ENCODE data around the gene PLA2G4F.

PLA2G4F gene

GRCh38 chr15:42136513-42136912 is 19.9 kb downstream of the PLA2G4F start:
- no peak overlapping the region for H3K9ac ChIP-seq (ENCODE audit: low read depth, low read length)
- no peaks in the 10 kb centered on the region for H3K9me3 ChIP-seq (ENCODE audit: control insufficient read depth, insufficient read depth, low read length)
- H3K36me3 ChIP-seq (ENCODE audit: insufficient read depth, low read length): no peaks in the 10 kb centered on the region
- H3K4me1 ChIP-seq (ENCODE audit: insufficient read depth, low read length): no peaks in the 10 kb centered on the region; the same call in 1 of the 2 replicates

- H3K4me1 ChIP-seq (ENCODE audit: insufficient read depth, low read length): no peaks in the 10 kb centered on the region; the same call in 1 of the 2 replicates
Measured at GRCh38 chr15:42135351-42135750, 21.1 kb downstream of the PLA2G4F start.

GRCh38 chr15:42134617-42135245 is 21.7 kb downstream of the PLA2G4F start:
- H3K36me3 ChIP-seq (ENCODE audit: insufficient read depth, low read length): no peaks in the 10 kb centered on the region
- no peaks in the 10 kb centered on the region; the same call in 1 of the 2 replicates for H3K4me1 ChIP-seq (ENCODE audit: insufficient read depth, low read length)
- H3K9me3 ChIP-seq (ENCODE audit: control insufficient read depth, insufficient read depth, low read length): no peaks in the 10 kb centered on the region
- no peak overlapping the region for H3K9ac ChIP-seq (ENCODE audit: low read depth, low read length)

More at GRCh38 chr15:42135351-42135750, 21.1 kb downstream of the PLA2G4F start:
- no peaks in the 10 kb centered on the region for H3K9me3 ChIP-seq (ENCODE audit: control insufficient read depth, insufficient read depth, low read length)
- no peak overlapping the region for H3K9ac ChIP-seq (ENCODE audit: low read depth, low read length)
- no peaks in the 10 kb centered on the region for H3K36me3 ChIP-seq (ENCODE audit: insufficient read depth, low read length)

GRCh38 chr15:42133886-42134502 is 22.4 kb downstream of the PLA2G4F start:
- Histone ChIP-seq H3K36me3 (ENCODE audit: insufficient read depth, low read length) (no peaks in the 10 kb centered on the region), H3K9ac (ENCODE audit: low read depth, low read length) (no peak overlapping the region), H3K9me3 (ENCODE audit: control insufficient read depth, insufficient read depth, low read length) (no peaks in the 10 kb centered on the region), H3K4me1 (ENCODE audit: insufficient read depth, low read length) (no peaks in the 10 kb centered on the region; the same call in 1 of the 2 replicates)

- Histone ChIP-seq H3K4me1 (ENCODE audit: insufficient read depth, low read length) (no peaks in the 10 kb centered on the region; the same call in 1 of the 2 replicates), H3K9ac (ENCODE audit: low read depth, low read length) (no peak overlapping the region)
Measured at GRCh38 chr15:42133356-42133755, 23.1 kb downstream of the PLA2G4F start.

GRCh38 chr15:42131826-42132806 is 24.3 kb downstream of the PLA2G4F start:
- Histone ChIP-seq H3K9me3 (ENCODE audit: control insufficient read depth, insufficient read depth, low read length) (no peaks in the 10 kb centered on the region), H3K36me3 (ENCODE audit: insufficient read depth, low read length) (no peaks in the 10 kb centered on the region), H3K9ac (ENCODE audit: low read depth, low read length) (no peak overlapping the region), H3K4me1 (ENCODE audit: insufficient read depth, low read length) (no peaks in the 10 kb centered on the region; the same call in 1 of the 2 replicates)

More at GRCh38 chr15:42133356-42133755, 23.1 kb downstream of the PLA2G4F start:
- no peaks in the 10 kb centered on the region for H3K9me3 ChIP-seq (ENCODE audit: control insufficient read depth, insufficient read depth, low read length)
- H3K36me3 ChIP-seq (ENCODE audit: insufficient read depth, low read length): no peaks in the 10 kb centered on the region

GRCh38 chr15:42131006-42131405 is 25.4 kb downstream of the PLA2G4F start:
- Histone ChIP-seq H3K9me3 (ENCODE audit: control insufficient read depth, insufficient read depth, low read length) (no peaks in the 10 kb centered on the region), H3K9ac (ENCODE audit: low read depth, low read length) (no peak overlapping the region), H3K4me1 (ENCODE audit: insufficient read depth, low read length) (no peaks in the 10 kb centered on the region; the same call in 1 of the 2 replicates), H3K36me3 (ENCODE audit: insufficient read depth, low read length) (no peaks in the 10 kb centered on the region)

- no peaks in the 10 kb centered on the region for H3K36me3 ChIP-seq (ENCODE audit: insufficient read depth, low read length)
- no peaks in the 10 kb centered on the region; the same call in 1 of the 2 replicates for H3K4me1 ChIP-seq (ENCODE audit: insufficient read depth, low read length)
- no peak overlapping the region for H3K9ac ChIP-seq (ENCODE audit: low read depth, low read length)
- no peaks in the 10 kb centered on the region for H3K9me3 ChIP-seq (ENCODE audit: control insufficient read depth, insufficient read depth, low read length)
Measured at GRCh38 chr15:42130246-42130986, 26.0 kb downstream of the PLA2G4F start.

- H3K4me1 ChIP-seq (ENCODE audit: insufficient read depth, low read length): no peaks in the 10 kb centered on the region; the same call in 1 of the 2 replicates
- no peak overlapping the region for H3K9ac ChIP-seq (ENCODE audit: low read depth, low read length)
- no peaks in the 10 kb centered on the region for H3K9me3 ChIP-seq (ENCODE audit: control insufficient read depth, insufficient read depth, low read length)
- H3K36me3 ChIP-seq (ENCODE audit: insufficient read depth, low read length): no peaks in the 10 kb centered on the region
Measured at GRCh38 chr15:42129364-42129763, 27.1 kb downstream of the PLA2G4F start.

GRCh38 chr15:42128476-42128875 is 28.0 kb downstream of the PLA2G4F start:
- H3K9ac ChIP-seq (ENCODE audit: low read depth, low read length): no peak overlapping the region
- H3K4me1 ChIP-seq (ENCODE audit: insufficient read depth, low read length): no peaks in the 10 kb centered on the region; the same call in 1 of the 2 replicates
- H3K36me3 ChIP-seq (ENCODE audit: insufficient read depth, low read length): no peaks in the 10 kb centered on the region
- H3K9me3 ChIP-seq (ENCODE audit: control insufficient read depth, insufficient read depth, low read length): no peaks in the 10 kb centered on the region

- H3K36me3 ChIP-seq (ENCODE audit: insufficient read depth, low read length): no peaks in the 10 kb centered on the region
- no peak overlapping the region for H3K9ac ChIP-seq (ENCODE audit: low read depth, low read length)
- H3K9me3 ChIP-seq (ENCODE audit: control insufficient read depth, insufficient read depth, low read length): no peaks in the 10 kb centered on the region
- H3K4me1 ChIP-seq (ENCODE audit: insufficient read depth, low read length): peaks cover 10% of the 10 kb centered on the region; the same call in 1 of the 2 replicates
Measured at GRCh38 chr15:42123546-42123945, 32.9 kb downstream of the PLA2G4F start.

GRCh38 chr15:42121682-42122081 is 34.8 kb downstream of the PLA2G4F start:
- H3K36me3 ChIP-seq (ENCODE audit: insufficient read depth, low read length): no peaks in the 10 kb centered on the region
- H3K9me3 ChIP-seq (ENCODE audit: control insufficient read depth, insufficient read depth, low read length): no peaks in the 10 kb centered on the region
- H3K4me1 ChIP-seq (ENCODE audit: insufficient read depth, low read length): peaks cover 13% of the 10 kb centered on the region; the same call in 1 of the 2 replicates
- no peak overlapping the region for H3K9ac ChIP-seq (ENCODE audit: low read depth, low read length)

- H3K36me3 ChIP-seq (ENCODE audit: insufficient read depth, low read length): no peaks in the 10 kb centered on the region
- H3K9ac ChIP-seq (ENCODE audit: low read depth, low read length): no peak overlapping the region
- H3K4me1 ChIP-seq (ENCODE audit: insufficient read depth, low read length): peaks cover 13% of the 10 kb centered on the region; the same call in 1 of the 2 replicates
- no peaks in the 10 kb centered on the region for H3K9me3 ChIP-seq (ENCODE audit: control insufficient read depth, insufficient read depth, low read length)
Measured at GRCh38 chr15:42121021-42121420, 35.4 kb downstream of the PLA2G4F start.

All from ES-I3 (cell line).